ENCODE results near the gene ILF2. TPM values are rescaled to one million over a fixed set of nuclear protein-coding genes. Genes with fewer than 3 reads are reported as not detected.

The ILF2 gene
- polyA plus RNA-seq, 1 of the 3 experiments (the other 2 are of a cell fraction), result 189 TPM

DNA sequence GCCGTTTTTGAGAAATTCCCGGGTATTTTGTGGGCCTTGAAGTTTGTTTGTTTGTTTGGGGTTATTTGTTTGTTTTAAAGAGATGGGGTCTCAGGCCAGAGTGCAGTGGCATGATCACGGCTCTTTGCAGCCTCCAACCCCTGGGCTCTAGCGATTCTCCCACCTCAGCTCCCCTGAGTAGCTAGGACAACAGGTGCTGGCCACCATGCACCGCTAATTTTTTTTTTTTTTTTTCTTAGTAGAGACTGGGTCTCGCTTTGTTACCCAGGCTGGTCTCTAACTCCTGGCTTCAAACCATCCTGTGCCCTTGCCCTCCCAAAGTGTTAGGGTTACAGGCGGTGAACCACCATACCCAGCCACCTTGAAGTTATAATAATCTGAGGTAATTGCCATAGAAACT, 34.9 kb downstream of the ILF2 start:
- no peaks in the 10 kb centered on the region for H3K9me3 ChIP-seq
- H3K79me2 ChIP-seq (ENCODE audit: insufficient read depth), result peaks cover 66% of the 10 kb centered on the region
- no peak for DNase-seq
- no peak overlapping the region for H2AFZ ChIP-seq (ENCODE audit: low read depth)
- H3K27ac ChIP-seq (ENCODE audit: low read depth in 2 of 2, low read length in 1 of 2), result no peak overlapping the region
- 74% methylated on average over 7 of the region's 7 CpGs for WGBS (ENCODE audit: low lambda C conversion rate)
- TF ChIP-seq POLR2AphosphoS5 (IDR thresholded peaks at IDR 0.05; ENCODE audit: low read depth, low read length), result no peak
- no peak for TF ChIP-seq TCF12 (IDR thresholded peaks at IDR 0.05)
- no peak for TF ChIP-seq NFIC (IDR thresholded peaks at IDR 0.05; ENCODE audit: borderline replicate concordance)
- TF ChIP-seq EZH2phosphoT487 (IDR thresholded peaks at IDR 0.05; ENCODE audit: borderline replicate concordance, low read depth), result no peak
- no peak for TF ChIP-seq ELF1 (IDR thresholded peaks at IDR 0.05)
- no peak for TF ChIP-seq NRF1 (IDR thresholded peaks at IDR 0.05; ENCODE audit: low read depth, low read length)
- TF ChIP-seq FOXM1 (IDR thresholded peaks at IDR 0.05; ENCODE audit: low read depth), result no peak
- TF ChIP-seq, protein P1, sequence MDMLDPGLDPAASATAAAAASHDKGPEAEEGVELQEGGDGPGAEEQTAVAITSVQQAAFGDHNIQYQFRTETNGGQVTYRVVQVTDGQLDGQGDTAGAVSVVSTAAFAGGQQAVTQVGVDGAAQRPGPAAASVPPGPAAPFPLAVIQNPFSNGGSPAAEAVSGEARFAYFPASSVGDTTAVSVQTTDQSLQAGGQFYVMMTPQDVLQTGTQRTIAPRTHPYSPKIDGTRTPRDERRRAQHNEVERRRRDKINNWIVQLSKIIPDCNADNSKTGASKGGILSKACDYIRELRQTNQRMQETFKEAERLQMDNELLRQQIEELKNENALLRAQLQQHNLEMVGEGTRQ (IDR thresholded peaks at IDR 0.05; ENCODE audit: borderline replicate concordance, low read depth, low read length), result no peak
- no peak for TF ChIP-seq RCOR1 (IDR thresholded peaks at IDR 0.05; ENCODE audit: low read length)
- TF ChIP-seq GATA2 (CRISPR knock-in tag; IDR thresholded peaks at IDR 0.05), result no peak
- no peak for TF ChIP-seq SIN3A (IDR thresholded peaks at IDR 0.05; ENCODE audit: borderline replicate concordance, low read depth, low read length)
- TF ChIP-seq RFX5 (IDR thresholded peaks at IDR 0.05; ENCODE audit: low read length), result no peak
- peaks cover 24% of the 10 kb centered on the region for H3F3A ChIP-seq (replicated peaks; ENCODE audit: insufficient read depth)
- H3K27me3 ChIP-seq (ENCODE audit: insufficient read depth), result no peaks in the 10 kb centered on the region
- peaks cover 40 to 55% of the 10 kb centered on the region in 2 experiments for H3K36me3 ChIP-seq (replicated peaks in 1 of 2; ENCODE audit: control insufficient read depth in 1 of 2, insufficient read depth in 2 of 2, low read length in 1 of 2)
- CTCF ChIA-PET, result interaction anchor here (2.1 kb wide), 1 partner anchor 125 kb away, joined by 11 read pairs; no protein-coding TSS in a partner anchor
- POLR2A ChIA-PET, result interaction anchor here (2.6 kb wide), 1 partner anchor 11 kb away, joined by 32 read pairs; no protein-coding TSS in a partner anchor
- no peaks in the 10 kb centered on the region for H3K9me2 ChIP-seq
- no peak overlapping the region for H3K9ac ChIP-seq
- peak overlapping the region in 1 of 2 experiments; percentile 97; a peak in 2 of 4 replicates for H3K4me3 ChIP-seq (ENCODE audit: low read depth in 2 of 2, low read length in 1 of 2)
- H3K4me1 ChIP-seq (ENCODE audit: control insufficient read depth in 1 of 2, insufficient read depth in 2 of 2, low read depth in 1 of 2, low read length in 1 of 2), result no peaks in the 10 kb centered on the region; a peak in 1 of 4 replicates
- H4K20me1 ChIP-seq (ENCODE audit: insufficient read depth), result peaks cover 3% of the 10 kb centered on the region; the same call in 1 of the 2 replicates
- H3K4me2 ChIP-seq, result peak overlapping the region; percentile 88

DNA sequence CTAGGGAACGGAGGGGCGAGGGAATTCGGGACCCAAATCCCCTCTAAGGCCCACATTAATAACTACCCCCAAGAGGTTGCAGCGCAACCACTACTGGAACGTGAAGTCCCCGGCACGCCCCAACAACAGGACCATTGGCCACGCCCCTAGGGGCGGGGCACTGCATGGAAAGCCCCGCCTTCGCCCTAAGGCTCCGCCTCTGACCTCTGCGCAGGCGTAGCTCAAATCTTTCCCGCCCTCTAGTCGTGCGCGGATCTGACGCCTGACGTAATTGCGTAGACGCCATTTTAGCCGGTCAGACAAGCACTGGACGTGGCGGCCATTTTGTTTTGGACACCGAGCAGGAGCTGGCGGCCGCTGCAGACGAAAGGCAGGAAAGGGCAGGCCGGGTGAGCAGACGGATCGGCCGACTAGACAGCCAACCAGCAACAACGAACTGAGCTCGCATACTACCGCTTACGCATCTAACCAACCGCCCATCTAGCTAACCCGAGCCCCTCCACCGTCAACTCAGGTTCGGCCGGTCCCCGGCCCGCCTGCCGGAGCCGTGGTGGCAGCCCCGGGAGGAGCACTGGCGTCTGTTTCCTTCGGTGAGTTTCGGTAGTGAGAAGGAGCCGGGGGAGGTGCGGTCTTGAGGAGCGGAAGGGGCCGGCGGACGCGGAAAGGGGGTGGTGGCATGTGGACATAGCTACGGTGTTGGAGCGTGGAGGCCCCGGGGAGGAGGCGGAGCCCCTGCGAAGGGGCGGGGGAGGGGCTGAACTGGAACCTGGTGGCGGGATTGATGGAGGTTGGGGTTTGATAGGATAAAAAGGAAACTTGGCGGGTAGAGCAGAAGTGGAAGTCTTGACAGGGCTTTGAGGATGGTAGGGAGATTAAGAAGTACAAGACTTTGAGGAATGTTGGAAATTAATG, 36.8 kb downstream of the ILF2 start, which contains the start of gene CHTOP:
Gene CHTOP, plus strand, starts transcription at position 313 of the 912 bp plus-strand sequence. CDS start 2,523 bp downstream, outside the sequence.
- Histone ChIP-seq H3F3A (replicated peaks; ENCODE audit: insufficient read depth) (peaks cover 20% of the 10 kb centered on the region), H3K4me1 (ENCODE audit: control insufficient read depth in 1 of 2, insufficient read depth in 2 of 2, low read depth in 1 of 2, low read length in 1 of 2) (no peaks in the 10 kb centered on the region; a peak in 1 of 4 replicates), H2AFZ (ENCODE audit: low read depth) (no peak within 1 kb of the TSS), H3K9ac (peak within 1 kb of the TSS; percentile 100), H3K9me2 (no peaks in the 10 kb centered on the region), H3K9me3 (no peaks in the 10 kb centered on the region), H3K4me2 (peak within 1 kb of the TSS; percentile 90), H3K36me3 (replicated peaks in 1 of 2; ENCODE audit: control insufficient read depth in 1 of 2, insufficient read depth in 2 of 2, low read length in 1 of 2) (peaks cover 29 to 36% of the 10 kb centered on the region in 2 experiments), H3K79me2 (ENCODE audit: insufficient read depth) (peaks cover 53% of the 10 kb centered on the region), H4K20me1 (ENCODE audit: insufficient read depth) (peaks cover 3% of the 10 kb centered on the region; the same call in 1 of the 2 replicates), H3K4me3 (ENCODE audit: low read depth in 2 of 2, low read length in 1 of 2) (peak within 1 kb of the TSS; percentile 91 to 97), H3K27me3 (ENCODE audit: insufficient read depth) (no peaks in the 10 kb centered on the region), H3K27ac (ENCODE audit: low read depth in 2 of 2, low read length in 1 of 2) (peak within 1 kb of the TSS; percentile 100)
- 5% methylated on average over 37 of the region's 65 CpGs for WGBS (ENCODE audit: low lambda C conversion rate)
- ChIA-PET POLR2A (interaction anchor here (0.6 to 2.6 kb wide), 13 partner anchors 13 to 356 kb away, joined by 3 to 32 read pairs (median 3); partner anchors contain the start of genes RPS27, S100A14 and SNAPIN), CTCF (interaction anchor here (1.0 to 2.7 kb wide), 9 partner anchors 10 to 351 kb away, joined by 3 to 11 read pairs (median 6); partner anchors contain the start of gene S100A14)
- DNase-seq, result peak; percentile 94
- TF ChIP-seq EZH2phosphoT487 (IDR thresholded peaks at IDR 0.05; ENCODE audit: borderline replicate concordance, low read depth) (no peak), FOSL2 (IDR thresholded peaks at IDR 0.05; ENCODE audit: borderline replicate concordance, low read depth) (no peak), YY1 (IDR thresholded peaks at IDR 0.05; ENCODE audit: low read depth) (peak; percentile 99), NRF1 (IDR thresholded peaks at IDR 0.05; ENCODE audit: low read depth, low read length) (peak; percentile 98), TCF12 (IDR thresholded peaks at IDR 0.05) (0 out of 2 replicates have a peak, but pooled peaks have one; percentile 27), ELF1 (IDR thresholded peaks at IDR 0.05) (peak; percentile 56; the same call in 1 of the 2 replicates), SMC3 (IDR thresholded peaks at IDR 0.05; ENCODE audit: low read depth, low read length) (no peak), GABPA (IDR thresholded peaks at IDR 0.05; ENCODE audit: low read depth) (peak; percentile 47), RXRA (IDR thresholded peaks at IDR 0.05; ENCODE audit: borderline replicate concordance, low read depth) (no peak), RCOR1 (IDR thresholded peaks at IDR 0.05; ENCODE audit: low read length) (no peak)
- TF ChIP-seq, protein P2, sequence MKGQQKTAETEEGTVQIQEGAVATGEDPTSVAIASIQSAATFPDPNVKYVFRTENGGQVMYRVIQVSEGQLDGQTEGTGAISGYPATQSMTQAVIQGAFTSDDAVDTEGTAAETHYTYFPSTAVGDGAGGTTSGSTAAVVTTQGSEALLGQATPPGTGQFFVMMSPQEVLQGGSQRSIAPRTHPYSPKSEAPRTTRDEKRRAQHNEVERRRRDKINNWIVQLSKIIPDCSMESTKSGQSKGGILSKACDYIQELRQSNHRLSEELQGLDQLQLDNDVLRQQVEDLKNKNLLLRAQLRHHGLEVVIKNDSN (IDR thresholded peaks at IDR 0.05; ENCODE audit: borderline replicate concordance, low read depth), result 0 out of 2 replicates have a peak, but pooled peaks have one; percentile 52
- TF ChIP-seq, protein P3, sequence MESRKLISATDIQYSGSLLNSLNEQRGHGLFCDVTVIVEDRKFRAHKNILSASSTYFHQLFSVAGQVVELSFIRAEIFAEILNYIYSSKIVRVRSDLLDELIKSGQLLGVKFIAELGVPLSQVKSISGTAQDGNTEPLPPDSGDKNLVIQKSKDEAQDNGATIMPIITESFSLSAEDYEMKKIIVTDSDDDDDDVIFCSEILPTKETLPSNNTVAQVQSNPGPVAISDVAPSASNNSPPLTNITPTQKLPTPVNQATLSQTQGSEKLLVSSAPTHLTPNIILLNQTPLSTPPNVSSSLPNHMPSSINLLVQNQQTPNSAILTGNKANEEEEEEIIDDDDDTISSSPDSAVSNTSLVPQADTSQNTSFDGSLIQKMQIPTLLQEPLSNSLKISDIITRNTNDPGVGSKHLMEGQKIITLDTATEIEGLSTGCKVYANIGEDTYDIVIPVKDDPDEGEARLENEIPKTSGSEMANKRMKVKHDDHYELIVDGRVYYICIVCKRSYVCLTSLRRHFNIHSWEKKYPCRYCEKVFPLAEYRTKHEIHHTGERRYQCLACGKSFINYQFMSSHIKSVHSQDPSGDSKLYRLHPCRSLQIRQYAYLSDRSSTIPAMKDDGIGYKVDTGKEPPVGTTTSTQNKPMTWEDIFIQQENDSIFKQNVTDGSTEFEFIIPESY (IDR thresholded peaks at IDR 0.05; ENCODE audit: borderline replicate concordance, low read depth), result no peak
- TF ChIP-seq, protein P4, sequence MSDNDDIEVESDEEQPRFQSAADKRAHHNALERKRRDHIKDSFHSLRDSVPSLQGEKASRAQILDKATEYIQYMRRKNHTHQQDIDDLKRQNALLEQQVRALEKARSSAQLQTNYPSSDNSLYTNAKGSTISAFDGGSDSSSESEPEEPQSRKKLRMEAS (IDR thresholded peaks at IDR 0.05; ENCODE audit: low read depth), result no peak; the same call in none of the 2 replicates

Measured in SK-N-SH (cell line).